CD14-positive monocyte (primary cell): ENCODE data around the gene DUS2. TPM values are rescaled to one million over a fixed set of nuclear protein-coding genes. Genes with fewer than 3 reads are reported as not detected.
"Not testable (repeated sequence)": the region's sequence is repeated elsewhere in the genome, so short reads cannot be mapped to it uniquely, and the experiment has no call there.

Experiments used
- DNase-seq, 3 donors: peaks; one replicate each; pipeline ENCODE4 v3.0.0-alpha.2; 2011 to 2022
- H2AFZ ChIP-seq: 2 replicates; pipeline ENCODE4 v1.6.0; 2012; ENCODE audit warnings: mild to moderate bottlenecking, low read depth, low read length, inconsistent platforms; ENCODE audit not compliant: insufficient read depth, poor library complexity, severe bottlenecking
- H3K27ac ChIP-seq, 2 donors: 1 replicate in 1 of 2; 2 replicates in 1 of 2; pipeline ENCODE4 v1.5.1; 2012 to 2013; ENCODE audit warnings: low read length in 2 of 2, control low read depth in 1 of 2, inconsistent platforms in 1 of 2, low read depth in 1 of 2, mild to moderate bottlenecking in 1 of 2
- H3K27me3 ChIP-seq, 2 donors: one replicate each; pipeline versions ENCODE4 v1.6.0 to v1.6.1; 2011 to 2013; ENCODE audit warnings: low read length in 2 of 2; ENCODE audit not compliant: control insufficient read depth in 2 of 2, insufficient read depth in 2 of 2
- H3K36me3 ChIP-seq, 2 donors: replicated peaks in 1 of 2; 1 replicate in 1 of 2; 2 replicates in 1 of 2; pipeline versions ENCODE4 v1.5.1 to v1.6.1; 2012 to 2013; ENCODE audit warnings: low read length in 2 of 2, control low read depth in 1 of 2, inconsistent platforms in 1 of 2, mild to moderate bottlenecking in 1 of 2; ENCODE audit not compliant: insufficient read depth in 2 of 2, control insufficient read depth in 1 of 2
- H3K4me1 ChIP-seq, 2 donors: 1 replicate in 1 of 2; 2 replicates in 1 of 2; pipeline versions ENCODE4 v1.5.1 to v1.6.1; 2012 to 2013; ENCODE audit warnings: low read length in 2 of 2, control low read depth in 1 of 2, inconsistent platforms in 1 of 2, mild to moderate bottlenecking in 1 of 2, moderate library complexity in 1 of 2; ENCODE audit not compliant: insufficient read depth in 2 of 2, control insufficient read depth in 1 of 2
- H3K4me2 ChIP-seq: replicated peaks from 2 replicates; pipeline ENCODE3; 2012; ENCODE audit warnings: low read length, moderate library complexity, mild to moderate bottlenecking; ENCODE audit not compliant: poor library complexity, severe bottlenecking; ENCODE audit errors: extremely low read depth
- H3K4me3 ChIP-seq, 3 experiments: fragments of 200-600 bp in 1 of 3; sonication (generic) in 1 of 3; replicated peaks in 1 of 3; 1 replicate in 2 of 3; 2 replicates in 1 of 3; pipeline ENCODE4 v1.5.1; 2011 to 2013; ENCODE audit warnings: low read length in 3 of 3, mild to moderate bottlenecking in 3 of 3, control low read depth in 2 of 3, low read depth in 2 of 3, inconsistent platforms in 1 of 3, moderate library complexity in 1 of 3
- H3K79me2 ChIP-seq: 2 replicates; pipeline ENCODE4 v1.6.0; 2012; ENCODE audit warnings: mild to moderate bottlenecking, control low read depth, inconsistent platforms, low read length, moderate library complexity; ENCODE audit not compliant: insufficient read depth
- H3K9ac ChIP-seq: 2 replicates; pipeline ENCODE4 v1.6.0; 2017; ENCODE audit warnings: low read length, mild to moderate bottlenecking; ENCODE audit not compliant: insufficient read depth, poor library complexity, severe bottlenecking
- H3K9me3 ChIP-seq, 2 donors: replicated peaks in 1 of 2; 1 replicate in 1 of 2; 2 replicates in 1 of 2; pipeline versions ENCODE4 v1.5.1 to v1.6.1; 2012 to 2013; ENCODE audit warnings: low read length in 2 of 2, control low read depth in 1 of 2; ENCODE audit not compliant: control insufficient read depth in 1 of 2, insufficient read depth in 1 of 2
- H4K20me1 ChIP-seq: 2 replicates; pipeline ENCODE4 v1.6.0; 2012; ENCODE audit warnings: mild to moderate bottlenecking, low read length, control low read depth, moderate library complexity; ENCODE audit not compliant: insufficient read depth
- H3K27ac Mint-ChIP-seq, 7 donors: one replicate each; pipeline ENCODE4 v1.8.0; 2020; ENCODE audit warnings: mild to moderate bottlenecking in 7 of 7, mixed read lengths in 7 of 7, moderate library complexity in 6 of 7, inconsistent platforms in 2 of 7
- H3K27me3 Mint-ChIP-seq, 3 donors: one replicate each; pipeline ENCODE4 v1.8.0; 2021 to 2022; ENCODE audit warnings: low read depth in 3 of 3, mild to moderate bottlenecking in 3 of 3, mixed read lengths in 3 of 3, moderate library complexity in 3 of 3, inconsistent platforms in 1 of 3
- H3K36me3 Mint-ChIP-seq, 2 donors: one replicate each; pipeline ENCODE4 v1.8.0; 2020; ENCODE audit warnings: mixed read lengths in 2 of 2, inconsistent platforms in 1 of 2, mild to moderate bottlenecking in 1 of 2
- H3K4me1 Mint-ChIP-seq: one replicate; pipeline ENCODE4 v1.8.0; 2020; ENCODE audit warnings: mild to moderate bottlenecking, mixed read lengths
- H3K4me3 Mint-ChIP-seq, 2 donors: one replicate each; pipeline ENCODE4 v1.8.0; 2020; ENCODE audit warnings: mild to moderate bottlenecking in 2 of 2, mixed read lengths in 2 of 2, moderate library complexity in 1 of 2
- H3K9me3 Mint-ChIP-seq, 7 donors: one replicate each; pipeline ENCODE4 v1.8.0; 2020 to 2022; ENCODE audit warnings: mixed read lengths in 7 of 7, mild to moderate bottlenecking in 6 of 7, moderate library complexity in 6 of 7, inconsistent platforms in 2 of 7
- WGBS: methylation state at CpG from one replicate; pipeline ENCODE4 v1.1.5; 2013; ENCODE audit warnings: missing lambda C conversion rate; ENCODE audit not compliant: insufficient coverage; 5-methylcytosine and 5-hydroxymethylcytosine counted together
- intact Hi-C, 2 donors: fragments of 100-400 bp; cut with micrococcal nuclease; formaldehyde crosslinking; loops; one replicate each; pipeline versions ENCODE4 v1.15.0 to v1.15.1; 2023
- polyA plus RNA-seq, 3 donors: library from polyadenylated mRNA; depleted of rRNA in 1 of 3; unstranded in 2 of 3; stranded (reverse) in 1 of 3; fragments of 300-500 nt in 2 of 3; fragments of >200 nt in 1 of 3; fragmentation: Illumina TruSeq in 2 of 3; gene quantifications; 1 replicate in 2 of 3; 2 replicates in 1 of 3; pipeline ENCODE4 v1.2.3, GENCODE V29; 2012 to 2021
- TF ChIP-seq, protein P1 (sequence below): fragments of 200-600 bp; IDR thresholded peaks from one replicate; pipeline ENCODE4 v1.8.0; 2022; ENCODE audit warnings: antibody characterized with exemption, mild to moderate bottlenecking

Gene DUS2
- polyA plus RNA-seq, 3 donors = 18.4 to 40.7 (median 33.2) TPM

GRCh38 chr16:67998779-67999688, 24.1 kb upstream of the DUS2 start, which contains the start of gene DPEP2:
Gene DPEP2 (minus strand): TSS chr16:67999484. CDS start chr16:67993212, 6,272 bp downstream.
- H3K9me3 Mint-ChIP-seq = peaks cover 0 to 10% (median 0%) of the 10 kb centered on the region in 7 donors
- Histone ChIP-seq H3K79me2 (peaks cover 41% of the 10 kb centered on the region), H3K9ac (peak within 1 kb of the TSS; percentile 59), H3K27ac (peak within 1 kb of the TSS; percentile 90 to 98), H3K4me1 (peaks cover 71 to 80% of the 10 kb centered on the region in 2 donors), H3K4me3 (peak within 1 kb of the TSS; percentile 36 to 73 (median 57)), H3K4me2 (peak within 1 kb of the TSS; percentile 76)
- peak within 1 kb of the TSS; percentile 91 to 98 (median 96) for H3K27ac Mint-ChIP-seq
- peaks cover 8 to 30% of the 10 kb centered on the region in 2 donors for H3K36me3 Mint-ChIP-seq
- peaks cover 59% of the 10 kb centered on the region for H3K4me1 Mint-ChIP-seq
- 1% methylated on average over 6 of the region's 18 CpGs for WGBS
- H3K27me3 Mint-ChIP-seq, intact Hi-C loops, H3K9me3 ChIP-seq, H2AFZ ChIP-seq, H4K20me1 ChIP-seq, H3K27me3 ChIP-seq, H3K36me3 ChIP-seq: not testable (repeated sequence)
- peak; percentile 81 to 89 (median 87) for DNase-seq
- peak within 1 kb of the TSS; percentile 84 to 96 for H3K4me3 Mint-ChIP-seq

- 50% methylated on average over 1 of the region's 2 CpGs for whole genome bisulfite sequencing
- H4K20me1 ChIP-seq = no peaks in the 10 kb centered on the region
- peak overlapping the region; percentile 76 for H3K4me2 ChIP-seq
- peak overlapping the region; percentile 59 for H3K9ac ChIP-seq
- Mint-ChIP-seq H3K4me1 (peaks cover 63% of the 10 kb centered on the region), H3K36me3 (peaks cover 8 to 28% of the 10 kb centered on the region in 2 donors), H3K4me3 (peak overlapping the region; percentile 84 to 96), H3K27me3 (peaks cover 0 to 2% (median 0%) of the 10 kb centered on the region in 3 donors), H3K27ac (peak overlapping the region; percentile 91 to 98 (median 96)), H3K9me3 (peaks cover 0 to 10% (median 0%) of the 10 kb centered on the region in 7 donors)
- peak overlapping the region; percentile 90 to 98 for H3K27ac ChIP-seq
- peak overlapping the region in 2 of 3 experiments; percentile 0 to 73 for H3K4me3 ChIP-seq
- H3K9me3 ChIP-seq = peaks cover 0 to 5% of the 10 kb centered on the region in 2 donors
- peaks cover 41% of the 10 kb centered on the region for H3K79me2 ChIP-seq
- H2AFZ ChIP-seq = no peak overlapping the region
- no peaks in the 10 kb centered on the region for H3K36me3 ChIP-seq
- intact Hi-C loops = no loop called here
- peaks cover 71 to 81% of the 10 kb centered on the region in 2 donors for H3K4me1 ChIP-seq
- TF ChIP-seq, protein P1, sequence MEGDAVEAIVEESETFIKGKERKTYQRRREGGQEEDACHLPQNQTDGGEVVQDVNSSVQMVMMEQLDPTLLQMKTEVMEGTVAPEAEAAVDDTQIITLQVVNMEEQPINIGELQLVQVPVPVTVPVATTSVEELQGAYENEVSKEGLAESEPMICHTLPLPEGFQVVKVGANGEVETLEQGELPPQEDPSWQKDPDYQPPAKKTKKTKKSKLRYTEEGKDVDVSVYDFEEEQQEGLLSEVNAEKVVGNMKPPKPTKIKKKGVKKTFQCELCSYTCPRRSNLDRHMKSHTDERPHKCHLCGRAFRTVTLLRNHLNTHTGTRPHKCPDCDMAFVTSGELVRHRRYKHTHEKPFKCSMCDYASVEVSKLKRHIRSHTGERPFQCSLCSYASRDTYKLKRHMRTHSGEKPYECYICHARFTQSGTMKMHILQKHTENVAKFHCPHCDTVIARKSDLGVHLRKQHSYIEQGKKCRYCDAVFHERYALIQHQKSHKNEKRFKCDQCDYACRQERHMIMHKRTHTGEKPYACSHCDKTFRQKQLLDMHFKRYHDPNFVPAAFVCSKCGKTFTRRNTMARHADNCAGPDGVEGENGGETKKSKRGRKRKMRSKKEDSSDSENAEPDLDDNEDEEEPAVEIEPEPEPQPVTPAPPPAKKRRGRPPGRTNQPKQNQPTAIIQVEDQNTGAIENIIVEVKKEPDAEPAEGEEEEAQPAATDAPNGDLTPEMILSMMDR = no peak
- H3K27me3 ChIP-seq = no peaks in the 10 kb centered on the region
- DNase-seq = peak in 2 of 3 donors; percentile 35 to 55
Observed at GRCh38 chr16:67999985-68000384, 23.1 kb upstream of the DUS2 start.
